Measurements from ENCODE around the gene ESRRG. TPM values are rescaled to one million over a fixed set of nuclear protein-coding genes. Genes with fewer than 3 reads are reported as not detected.

ESRRG gene
- total RNA-seq, 4 donors from 2014 or later: 0.76 to 7.0 (median 5.2) TPM

DNA sequence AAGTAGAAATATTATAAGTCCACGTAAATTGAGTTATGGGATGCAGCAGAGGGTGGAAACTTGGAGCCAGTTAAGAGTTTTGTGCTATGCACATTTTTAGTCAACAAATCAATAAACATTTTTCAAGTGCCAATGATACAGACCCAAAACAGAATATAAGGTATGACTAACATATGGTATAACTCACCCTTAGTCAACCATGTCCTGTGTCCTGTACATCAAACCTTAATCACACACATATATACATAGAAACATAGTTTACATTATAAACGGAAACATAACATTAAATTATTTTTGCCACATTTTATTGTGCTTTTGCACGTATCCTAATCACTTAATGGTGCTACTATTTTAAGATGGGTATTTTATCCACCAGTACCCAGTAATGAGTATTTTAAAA lies 163.9 kb downstream of the ESRRG start:
- intact Hi-C loops (cut with DNase I; ENCODE audit: low total_unique reads): no loop called here
- WGBS, 2 donors: 79 to 85% methylated on average over 3 of the region's 3 CpGs
- H3K4me3 ChIP-seq (ENCODE audit: low read depth, poor library complexity, severe bottlenecking): no peak overlapping the region
- DNase-seq (ENCODE audit: low spot score in 2 of 2): no peak
- TF ChIP-seq, protein P1, sequence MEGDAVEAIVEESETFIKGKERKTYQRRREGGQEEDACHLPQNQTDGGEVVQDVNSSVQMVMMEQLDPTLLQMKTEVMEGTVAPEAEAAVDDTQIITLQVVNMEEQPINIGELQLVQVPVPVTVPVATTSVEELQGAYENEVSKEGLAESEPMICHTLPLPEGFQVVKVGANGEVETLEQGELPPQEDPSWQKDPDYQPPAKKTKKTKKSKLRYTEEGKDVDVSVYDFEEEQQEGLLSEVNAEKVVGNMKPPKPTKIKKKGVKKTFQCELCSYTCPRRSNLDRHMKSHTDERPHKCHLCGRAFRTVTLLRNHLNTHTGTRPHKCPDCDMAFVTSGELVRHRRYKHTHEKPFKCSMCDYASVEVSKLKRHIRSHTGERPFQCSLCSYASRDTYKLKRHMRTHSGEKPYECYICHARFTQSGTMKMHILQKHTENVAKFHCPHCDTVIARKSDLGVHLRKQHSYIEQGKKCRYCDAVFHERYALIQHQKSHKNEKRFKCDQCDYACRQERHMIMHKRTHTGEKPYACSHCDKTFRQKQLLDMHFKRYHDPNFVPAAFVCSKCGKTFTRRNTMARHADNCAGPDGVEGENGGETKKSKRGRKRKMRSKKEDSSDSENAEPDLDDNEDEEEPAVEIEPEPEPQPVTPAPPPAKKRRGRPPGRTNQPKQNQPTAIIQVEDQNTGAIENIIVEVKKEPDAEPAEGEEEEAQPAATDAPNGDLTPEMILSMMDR (IDR thresholded peaks at IDR 0.05): no peak
- no peak for TF ChIP-seq POLR2A (IDR thresholded peaks at IDR 0.05)

DNA sequence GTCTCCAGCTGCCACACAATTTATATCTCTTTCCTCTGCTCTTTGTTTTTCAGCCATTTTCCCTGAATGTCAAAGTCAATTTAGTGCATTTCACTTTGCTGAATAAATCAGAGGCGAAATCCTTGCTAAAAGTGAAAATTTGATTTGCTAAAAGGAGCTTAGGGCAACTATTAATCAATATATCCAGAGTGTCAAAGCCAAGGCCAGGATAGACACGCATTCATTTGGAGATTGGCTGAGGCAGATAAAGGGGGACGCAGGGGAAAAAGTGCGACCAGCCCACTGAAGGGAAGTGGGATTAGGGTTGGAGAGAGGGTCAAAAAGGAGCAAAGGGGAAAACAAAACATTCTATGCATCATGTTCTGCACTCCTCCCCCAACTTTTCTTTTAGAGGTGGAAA lies 167.6 kb downstream of the ESRRG start:
- DNase-seq (ENCODE audit: low spot score in 2 of 2): no peak
- 60 to 73% methylated on average over 4 of the region's 4 CpGs for WGBS, 2 donors
- intact Hi-C loops (cut with DNase I; ENCODE audit: low total_unique reads): no loop called here
- H3K4me3 ChIP-seq (ENCODE audit: low read depth, poor library complexity, severe bottlenecking): no peak overlapping the region
- no peak for TF ChIP-seq POLR2A (IDR thresholded peaks at IDR 0.05)
- TF ChIP-seq, protein P1 (IDR thresholded peaks at IDR 0.05): no peak

GRCh38 chr1:216554934-216555333 lies 168.3 kb downstream of the ESRRG start:
- no peak for DNase-seq (ENCODE audit: low spot score in 2 of 2)
- no peak overlapping the region for H3K4me3 ChIP-seq (ENCODE audit: low read depth, poor library complexity, severe bottlenecking)
- intact Hi-C loops (cut with DNase I; ENCODE audit: low total_unique reads): no loop called here
- TF ChIP-seq, protein P1 (IDR thresholded peaks at IDR 0.05): no peak
- no peak for TF ChIP-seq POLR2A (IDR thresholded peaks at IDR 0.05)

- TF ChIP-seq, protein P1 (IDR thresholded peaks at IDR 0.05): no peak
- no peak for TF ChIP-seq POLR2A (IDR thresholded peaks at IDR 0.05)
- H3K4me3 ChIP-seq (ENCODE audit: low read depth, poor library complexity, severe bottlenecking): no peak overlapping the region
- no peak for DNase-seq (ENCODE audit: low spot score in 2 of 2)
- intact Hi-C loops (cut with DNase I; ENCODE audit: low total_unique reads): no loop called here
- 90 to 91% methylated on average over 3 of the region's 3 CpGs for WGBS, 2 donors
Measured at GRCh38 chr1:216553766-216554165, 169.5 kb downstream of the ESRRG start.

DNA sequence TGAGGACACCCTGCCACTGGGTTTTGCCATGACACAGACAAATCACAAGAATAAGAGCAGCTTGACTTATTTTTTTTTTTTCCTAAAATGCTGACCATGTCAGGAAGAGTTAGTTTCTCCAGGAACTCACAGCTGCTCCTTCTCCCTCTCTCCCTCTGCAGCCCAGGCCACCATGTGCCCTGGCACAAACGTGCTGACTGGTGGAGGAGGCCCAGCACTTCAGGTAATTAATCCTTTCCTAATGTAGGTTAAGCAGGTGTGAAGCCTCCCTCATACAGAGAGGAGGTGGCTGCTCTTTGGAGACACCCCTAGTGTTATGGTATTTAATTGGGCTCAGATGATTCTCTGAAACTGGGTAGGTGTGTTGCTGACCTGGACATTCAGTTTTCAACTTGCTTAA lies 170.2 kb downstream of the ESRRG start:
- 39 to 67% methylated on average over 1 of the region's 1 CpG for WGBS, 2 donors
- TF ChIP-seq, protein P1 (IDR thresholded peaks at IDR 0.05): no peak
- no peak for TF ChIP-seq POLR2A (IDR thresholded peaks at IDR 0.05)
- no peak for DNase-seq (ENCODE audit: low spot score in 2 of 2)
- H3K4me3 ChIP-seq (ENCODE audit: low read depth, poor library complexity, severe bottlenecking): no peak overlapping the region
- intact Hi-C loops (cut with DNase I; ENCODE audit: low total_unique reads): no loop called here

DNA sequence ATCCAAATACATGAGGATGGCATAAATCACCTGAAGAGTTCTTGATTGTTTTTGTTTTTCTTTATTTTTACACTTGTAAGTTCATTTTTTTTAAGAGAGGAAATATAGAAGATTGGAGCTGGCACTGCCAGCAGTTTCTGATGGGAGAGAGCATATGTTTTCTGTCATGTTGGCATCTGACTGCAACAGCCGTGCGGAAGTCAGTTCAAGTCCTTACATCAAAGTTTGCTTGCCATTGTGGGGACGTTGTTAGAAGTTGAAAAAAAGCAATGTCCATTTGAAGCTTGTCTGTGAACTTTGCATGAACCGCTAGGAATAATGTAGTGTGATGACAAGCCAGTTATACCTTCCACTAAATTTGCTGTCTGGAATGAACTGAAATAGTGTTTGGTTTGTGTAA lies 173.4 kb downstream of the ESRRG start:
- H3K4me3 ChIP-seq (ENCODE audit: low read depth, poor library complexity, severe bottlenecking): no peak overlapping the region
- WGBS, 2 donors: 67 to 71% methylated on average over 4 of the region's 4 CpGs
- intact Hi-C loops (cut with DNase I; ENCODE audit: low total_unique reads): no loop called here
- DNase-seq (ENCODE audit: low spot score in 2 of 2): no peak
- TF ChIP-seq, protein P1 (IDR thresholded peaks at IDR 0.05): no peak
- TF ChIP-seq POLR2A (IDR thresholded peaks at IDR 0.05): no peak

All from lower leg skin (tissue), 4 donors.